GM04503 (cell line): ENCODE measurements around the gene CAMK2N1.

Source experiments
- DNase-seq: peaks from one replicate; pipeline ENCODE4 v3.0.0-alpha.2; 2012; ENCODE audit warnings: low read depth

The CAMK2N1 gene

DNA sequence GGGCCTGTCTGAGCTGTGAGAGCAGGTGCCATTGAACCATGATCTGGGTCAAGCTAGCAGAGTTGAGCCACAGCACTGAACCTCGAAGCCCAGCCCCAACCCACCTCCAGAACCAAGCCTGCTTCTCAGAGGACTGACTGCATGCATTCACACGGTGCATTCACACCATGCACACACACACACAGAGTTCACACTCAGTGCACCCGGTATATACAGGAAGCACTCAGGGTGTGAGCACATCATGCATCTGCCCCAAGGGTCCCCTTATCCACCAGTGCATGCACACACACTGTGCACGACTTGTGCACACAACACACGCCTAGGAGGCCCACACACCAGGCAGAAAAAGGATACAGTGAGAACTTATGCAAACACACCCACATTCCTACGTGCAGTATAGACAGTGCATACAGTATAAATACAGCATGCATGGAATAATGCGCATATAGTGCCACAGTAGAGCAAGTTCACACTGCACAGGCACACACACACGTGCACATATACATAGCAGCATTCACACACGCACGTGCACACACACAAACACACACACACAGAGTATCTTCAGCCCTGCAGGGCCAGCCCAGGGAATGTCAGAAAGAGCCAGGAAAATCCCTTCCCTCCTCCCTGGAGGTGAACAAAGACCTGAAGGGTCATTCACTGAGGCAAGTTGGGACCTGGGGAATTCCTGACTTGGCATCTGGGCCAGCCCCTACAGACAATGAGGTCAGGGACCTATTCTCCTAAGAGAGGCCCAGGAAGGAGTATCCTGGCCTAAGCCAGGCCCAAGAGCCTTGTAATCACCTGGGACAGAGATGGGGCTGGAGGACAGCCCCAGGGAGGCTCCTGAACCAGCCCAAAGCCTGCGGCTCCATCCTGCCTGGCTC is 42.1 kb downstream of the CAMK2N1 start:
- no peak for DNase-seq

DNA sequence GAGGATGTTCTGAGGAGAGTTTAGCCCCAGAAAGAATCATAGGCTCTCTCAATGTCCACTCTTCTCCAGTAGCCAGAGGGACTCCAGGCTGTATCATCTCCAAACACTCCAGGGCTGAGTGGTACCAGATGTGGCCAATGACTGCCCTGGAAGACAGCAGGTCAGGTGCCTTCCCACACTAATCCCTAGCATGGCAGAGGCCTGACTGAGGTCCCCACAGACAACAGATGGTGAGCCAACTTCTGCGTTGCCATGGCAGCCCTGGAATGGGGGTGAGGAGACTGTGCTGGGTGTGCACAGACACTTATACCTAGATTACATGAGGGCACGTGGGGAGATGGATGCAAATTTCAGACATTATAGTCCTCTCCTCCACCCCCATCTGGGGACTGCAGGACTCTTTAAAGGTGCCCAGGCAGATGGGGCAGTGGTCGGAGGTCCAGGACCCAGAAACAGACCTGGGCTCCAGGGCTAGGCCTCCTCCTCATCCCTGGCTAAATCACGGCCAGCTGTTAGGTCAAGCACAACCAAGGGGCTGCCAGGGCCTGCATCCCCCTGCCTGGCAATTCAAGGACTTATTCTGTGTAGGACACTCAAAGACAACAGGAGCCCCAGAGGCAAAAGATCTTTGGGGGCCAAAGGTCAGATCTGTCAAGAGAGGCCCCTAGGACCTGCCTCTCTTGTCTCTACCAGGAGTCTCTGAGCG is 42.9 kb downstream of the CAMK2N1 start:
- peak; percentile 29 for DNase-seq

DNA sequence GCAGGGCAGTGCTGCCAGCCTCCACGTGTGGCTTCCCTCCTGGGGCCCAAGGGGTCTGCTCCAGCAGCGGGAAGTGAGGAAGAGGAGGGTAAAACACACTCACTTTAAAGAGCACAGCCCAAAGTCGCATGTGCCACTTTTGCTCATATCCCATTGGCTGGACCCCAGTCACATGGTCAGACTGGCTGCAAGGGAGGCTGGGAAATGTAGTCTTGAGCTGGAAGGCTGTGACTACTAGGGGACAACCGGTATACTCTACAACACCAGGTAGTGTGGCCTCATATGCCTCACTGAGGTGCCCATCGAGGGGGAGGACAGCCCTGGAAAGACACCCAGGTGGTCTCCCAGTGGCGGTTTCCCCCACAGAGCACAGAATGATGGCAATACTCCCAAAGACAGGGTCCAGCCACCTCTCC is 45.2 kb downstream of the CAMK2N1 start:
- DNase-seq = no peak

DNA sequence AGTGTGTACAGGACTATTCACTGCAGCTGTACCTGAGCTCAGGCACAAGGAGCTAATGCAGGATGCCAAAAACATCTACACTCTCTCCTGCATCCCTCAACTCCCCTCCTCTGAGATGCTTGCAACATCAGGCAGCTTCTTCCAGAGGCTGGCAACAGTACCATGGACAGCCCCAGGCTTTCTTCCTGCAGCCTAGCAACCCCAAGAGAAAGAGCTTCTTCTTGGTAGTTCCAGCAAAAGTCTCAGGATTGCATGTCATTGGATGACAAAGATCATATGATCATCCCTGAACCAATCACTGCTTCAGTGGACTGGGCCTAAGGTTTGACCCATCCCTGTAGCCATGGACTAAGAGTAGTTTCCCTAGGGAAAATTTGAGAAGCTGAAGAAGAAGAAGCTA is 46.7 kb downstream of the CAMK2N1 start:
- no peak for DNase-seq

DNA sequence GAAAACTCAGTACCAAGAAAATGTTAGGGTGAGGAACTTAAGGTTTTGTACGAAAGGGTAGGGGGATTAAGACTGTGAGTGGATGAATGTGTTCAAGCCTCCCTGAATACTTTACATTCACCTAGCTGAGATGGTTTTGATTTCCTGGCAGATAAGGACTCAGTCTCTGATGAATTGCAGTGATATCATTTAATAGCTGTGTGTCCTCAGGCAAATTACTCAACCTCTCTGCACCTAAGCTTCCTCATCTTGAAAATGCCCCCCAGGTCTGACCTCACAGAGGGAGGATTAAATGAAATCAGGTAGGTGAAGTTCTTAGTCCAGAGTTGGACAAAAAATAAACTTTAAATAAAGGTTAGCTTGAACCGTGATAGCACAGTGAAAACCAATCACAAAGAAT is 48.4 kb downstream of the CAMK2N1 start:
- no peak for DNase-seq

DNA sequence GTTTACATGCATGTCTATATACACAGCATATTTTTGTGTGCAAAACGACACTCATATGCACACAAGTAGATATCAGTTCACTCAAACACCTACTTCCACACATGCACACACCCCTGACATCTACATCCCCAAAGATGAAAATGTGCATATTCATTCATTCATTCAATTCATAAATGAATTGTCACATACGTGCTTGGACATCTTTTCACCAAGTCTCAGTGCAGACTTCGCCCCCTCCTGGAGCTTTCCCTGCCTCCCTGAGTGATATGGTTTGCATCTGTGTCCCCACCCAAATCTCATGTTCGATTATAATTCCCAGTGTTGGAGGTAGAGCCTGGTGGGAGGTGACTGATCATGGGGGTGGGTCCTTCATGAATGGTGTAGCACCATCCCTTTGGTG is 53.1 kb downstream of the CAMK2N1 start:
- DNase-seq = no peak
